Measurements from ENCODE around the gene ARHGEF7.

ARHGEF7 gene

GRCh38 chr13:111325146-111325890 is 210.2 kb downstream of the ARHGEF7 start:
- ATAC-seq, result no peak
- H3K27ac Mint-ChIP-seq, result no peak overlapping the region
- no peak overlapping the region for H3K4me3 Mint-ChIP-seq
- H3K9me3 Mint-ChIP-seq, result no peaks in the 10 kb centered on the region
- no peaks in the 10 kb centered on the region for H3K27me3 Mint-ChIP-seq
- H3K4me1 Mint-ChIP-seq, result peaks cover 4% of the 10 kb centered on the region
- no peak for DNase-seq
- H3K36me3 Mint-ChIP-seq (ENCODE audit: low read depth), result no peaks in the 10 kb centered on the region

- no peak for DNase-seq
- no peaks in the 10 kb centered on the region for H3K27me3 Mint-ChIP-seq
- H3K4me3 Mint-ChIP-seq, result no peak overlapping the region
- peaks cover 4% of the 10 kb centered on the region for H3K4me1 Mint-ChIP-seq
- no peak for ATAC-seq
- no peak overlapping the region for H3K27ac Mint-ChIP-seq
- no peaks in the 10 kb centered on the region for H3K9me3 Mint-ChIP-seq
- no peaks in the 10 kb centered on the region for H3K36me3 Mint-ChIP-seq (ENCODE audit: low read depth)
These were observed 211.0 kb downstream of the ARHGEF7 start for GRCh38 chr13:111325941-111326620.

GRCh38 chr13:111326621-111326965 is 211.5 kb downstream of the ARHGEF7 start:
- no peaks in the 10 kb centered on the region for H3K36me3 Mint-ChIP-seq (ENCODE audit: low read depth)
- no peak for ATAC-seq
- H3K27me3 Mint-ChIP-seq, result no peaks in the 10 kb centered on the region
- peaks cover 4% of the 10 kb centered on the region for H3K4me1 Mint-ChIP-seq
- no peak overlapping the region for H3K4me3 Mint-ChIP-seq
- no peak for DNase-seq
- H3K9me3 Mint-ChIP-seq, result no peaks in the 10 kb centered on the region
- H3K27ac Mint-ChIP-seq, result no peak overlapping the region

- Mint-ChIP-seq H3K27ac (no peak overlapping the region), H3K4me1 (peaks cover 4% of the 10 kb centered on the region), H3K27me3 (no peaks in the 10 kb centered on the region), H3K4me3 (no peak overlapping the region), H3K9me3 (no peaks in the 10 kb centered on the region), H3K36me3 (ENCODE audit: low read depth) (no peaks in the 10 kb centered on the region)
- ATAC-seq, result no peak
- DNase-seq, result no peak
These were observed 212.0 kb downstream of the ARHGEF7 start for GRCh38 chr13:111326981-111327642.

- H3K4me1 Mint-ChIP-seq, result peaks cover 4% of the 10 kb centered on the region
- DNase-seq, result no peak
- ATAC-seq, result no peak
- H3K27ac Mint-ChIP-seq, result no peak overlapping the region
- no peak overlapping the region for H3K4me3 Mint-ChIP-seq
- no peaks in the 10 kb centered on the region for H3K27me3 Mint-ChIP-seq
- no peaks in the 10 kb centered on the region for H3K9me3 Mint-ChIP-seq
- H3K36me3 Mint-ChIP-seq (ENCODE audit: low read depth), result no peaks in the 10 kb centered on the region
These were observed 212.8 kb downstream of the ARHGEF7 start for GRCh38 chr13:111327730-111328573.

- Mint-ChIP-seq H3K27ac (no peak overlapping the region), H3K4me1 (peaks cover 3% of the 10 kb centered on the region), H3K4me3 (no peak overlapping the region), H3K9me3 (peaks cover under 1% of the 10 kb centered on the region), H3K27me3 (no peaks in the 10 kb centered on the region), H3K36me3 (ENCODE audit: low read depth) (no peaks in the 10 kb centered on the region)
- ATAC-seq (no peak), DNase-seq (no peak)
These were observed 213.7 kb downstream of the ARHGEF7 start for GRCh38 chr13:111328574-111329410.

- ATAC-seq (no peak), DNase-seq (no peak)
- H3K9me3 Mint-ChIP-seq, result peaks cover 5% of the 10 kb centered on the region
- H3K27me3 Mint-ChIP-seq, result no peaks in the 10 kb centered on the region
- no peak overlapping the region for H3K4me3 Mint-ChIP-seq
- no peaks in the 10 kb centered on the region for H3K36me3 Mint-ChIP-seq (ENCODE audit: low read depth)
- no peak overlapping the region for H3K27ac Mint-ChIP-seq
- H3K4me1 Mint-ChIP-seq, result no peaks in the 10 kb centered on the region
These were observed 214.5 kb downstream of the ARHGEF7 start for GRCh38 chr13:111329641-111330040.

GRCh38 chr13:111330066-111330610 is 215.0 kb downstream of the ARHGEF7 start:
- no peaks in the 10 kb centered on the region for H3K4me1 Mint-ChIP-seq
- DNase-seq (no peak), ATAC-seq (no peak)
- no peak overlapping the region for H3K27ac Mint-ChIP-seq
- no peaks in the 10 kb centered on the region for H3K27me3 Mint-ChIP-seq
- H3K4me3 Mint-ChIP-seq, result no peak overlapping the region
- peaks cover 5% of the 10 kb centered on the region for H3K9me3 Mint-ChIP-seq
- no peaks in the 10 kb centered on the region for H3K36me3 Mint-ChIP-seq (ENCODE audit: low read depth)

GRCh38 chr13:111335298-111335697 is 220.2 kb downstream of the ARHGEF7 start:
- Mint-ChIP-seq H3K9me3 (peaks cover 5% of the 10 kb centered on the region), H3K36me3 (ENCODE audit: low read depth) (no peaks in the 10 kb centered on the region), H3K4me3 (no peak overlapping the region), H3K27me3 (no peaks in the 10 kb centered on the region), H3K27ac (no peak overlapping the region), H3K4me1 (no peaks in the 10 kb centered on the region)
- ATAC-seq (no peak), DNase-seq (no peak)

- no peak for DNase-seq
- H3K9me3 Mint-ChIP-seq, result peaks cover 5% of the 10 kb centered on the region
- no peak for ATAC-seq
- H3K36me3 Mint-ChIP-seq (ENCODE audit: low read depth), result no peaks in the 10 kb centered on the region
- H3K27me3 Mint-ChIP-seq, result no peaks in the 10 kb centered on the region
- H3K4me1 Mint-ChIP-seq, result no peaks in the 10 kb centered on the region
- H3K27ac Mint-ChIP-seq, result no peak overlapping the region
- H3K4me3 Mint-ChIP-seq, result no peak overlapping the region
These were observed 221.6 kb downstream of the ARHGEF7 start for GRCh38 chr13:111336666-111337065.

- no peak for DNase-seq
- Mint-ChIP-seq H3K36me3 (ENCODE audit: low read depth) (no peaks in the 10 kb centered on the region), H3K27ac (no peak overlapping the region), H3K27me3 (no peaks in the 10 kb centered on the region), H3K4me3 (no peak overlapping the region), H3K4me1 (no peaks in the 10 kb centered on the region), H3K9me3 (peaks cover 5% of the 10 kb centered on the region)
- no peak for ATAC-seq
These were observed 222.1 kb downstream of the ARHGEF7 start for GRCh38 chr13:111337206-111337605.

- peaks cover 5% of the 10 kb centered on the region for H3K9me3 Mint-ChIP-seq
- no peak for DNase-seq
These were observed 222.6 kb downstream of the ARHGEF7 start for GRCh38 chr13:111337741-111338140.

GRCh38 chr13:111338841-111339240 is 223.7 kb downstream of the ARHGEF7 start:
- Mint-ChIP-seq H3K27ac (no peak overlapping the region), H3K36me3 (ENCODE audit: low read depth) (no peaks in the 10 kb centered on the region), H3K27me3 (no peaks in the 10 kb centered on the region), H3K9me3 (peaks cover 4% of the 10 kb centered on the region), H3K4me1 (no peaks in the 10 kb centered on the region), H3K4me3 (no peak overlapping the region)
- no peak for ATAC-seq
- no peak for DNase-seq

More at GRCh38 chr13:111337741-111338140, 222.6 kb downstream of the ARHGEF7 start:
- Mint-ChIP-seq H3K4me3 (no peak overlapping the region), H3K4me1 (no peaks in the 10 kb centered on the region), H3K36me3 (ENCODE audit: low read depth) (no peaks in the 10 kb centered on the region), H3K27ac (no peak overlapping the region), H3K27me3 (no peaks in the 10 kb centered on the region)
- ATAC-seq, result no peak
